WERI-Rb-1 (cell line): Measurements from ENCODE around the gene MAST1.

Experiments
- DNase-seq: peaks from one replicate; pipeline ENCODE4 v3.0.0-alpha.2; 2020
- H3K27ac ChIP-seq: fragments of 250-450 bp; sonication (Bioruptor Pico); 2 replicates; pipeline ENCODE4 v1.5.1; 2020; ENCODE audit warnings: mild to moderate bottlenecking, moderate library complexity
- H3K27me3 ChIP-seq: fragments of 250-450 bp; sonication (Bioruptor Pico); 2 replicates; pipeline ENCODE4 v1.5.1; 2021; ENCODE audit warnings: mild to moderate bottlenecking, low read depth, moderate library complexity; ENCODE audit not compliant: insufficient read depth, severe bottlenecking
- H3K36me3 ChIP-seq: fragments of 250-450 bp; sonication (Bioruptor Pico); 2 replicates; pipeline ENCODE4 v1.5.1; 2020; ENCODE audit warnings: mild to moderate bottlenecking, moderate library complexity
- H3K4me3 ChIP-seq: 2 replicates; pipeline ENCODE4 v1.5.1; 2011; ENCODE audit warnings: low read depth, mild to moderate bottlenecking, control low read depth, low read length
- H3K9me3 ChIP-seq: fragments of 250-450 bp; sonication (Bioruptor Pico); 2 replicates; pipeline ENCODE4 v1.5.1; 2021; ENCODE audit warnings: mild to moderate bottlenecking, moderate library complexity; ENCODE audit not compliant: severe bottlenecking
- CTCF ChIP-seq: IDR thresholded peaks from 2 replicates; pipeline ENCODE4 v1.5.1; 2011; ENCODE audit warnings: low read depth, mild to moderate bottlenecking, control low read depth, inconsistent platforms, low read length

Gene MAST1

GRCh38 chr19:12882589-12882988 lies 44.3 kb downstream of the MAST1 start:
- Histone ChIP-seq H3K36me3 (no peaks in the 10 kb centered on the region), H3K27me3 (no peaks in the 10 kb centered on the region), H3K9me3 (peaks cover 6% of the 10 kb centered on the region), H3K27ac (no peak overlapping the region), H3K4me3 (no peak overlapping the region)
- no peak for DNase-seq
- no peak for TF ChIP-seq CTCF

DNA sequence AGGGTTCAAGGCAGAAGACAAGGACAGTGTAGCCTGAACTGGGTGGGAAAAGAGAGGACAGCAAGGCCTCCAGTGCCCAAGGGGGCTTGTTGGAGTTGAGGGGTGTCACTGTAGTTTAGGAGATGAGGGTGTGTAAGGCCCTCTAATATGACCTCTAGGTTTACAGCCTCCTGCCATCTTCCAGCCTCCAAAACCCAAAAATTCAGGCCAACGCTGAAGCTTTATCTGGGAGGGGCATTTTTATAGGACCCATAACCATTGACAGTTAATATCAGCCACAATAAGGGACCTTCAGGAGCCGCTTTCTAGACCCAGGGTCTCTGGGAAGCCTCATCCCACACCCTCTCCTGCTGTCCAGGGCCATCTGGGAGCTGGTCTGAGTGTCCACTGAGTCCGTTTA lies 45.9 kb downstream of the MAST1 start:
- Histone ChIP-seq H3K27me3 (no peaks in the 10 kb centered on the region), H3K36me3 (no peaks in the 10 kb centered on the region), H3K4me3 (no peak overlapping the region), H3K27ac (no peak overlapping the region), H3K9me3 (peaks cover 6% of the 10 kb centered on the region)
- no peak for TF ChIP-seq CTCF
- no peak for DNase-seq

- H3K27me3 ChIP-seq: no peaks in the 10 kb centered on the region
- TF ChIP-seq CTCF: no peak
- no peaks in the 10 kb centered on the region for H3K36me3 ChIP-seq
- peak overlapping the region; percentile 74 for H3K27ac ChIP-seq
- peaks cover 6% of the 10 kb centered on the region for H3K9me3 ChIP-seq
- no peak overlapping the region for H3K4me3 ChIP-seq
- no peak for DNase-seq
Measured at GRCh38 chr19:12884627-12884925, 46.3 kb downstream of the MAST1 start.

GRCh38 chr19:12884926-12885748 lies 46.8 kb downstream of the MAST1 start:
- DNase-seq: peak; percentile 94
- H3K4me3 ChIP-seq: peak overlapping the region; percentile 55
- H3K9me3 ChIP-seq: peaks cover 6% of the 10 kb centered on the region
- no peaks in the 10 kb centered on the region for H3K27me3 ChIP-seq
- H3K27ac ChIP-seq: peak overlapping the region; percentile 74
- peak; percentile 79 for TF ChIP-seq CTCF
- no peaks in the 10 kb centered on the region for H3K36me3 ChIP-seq

GRCh38 chr19:12885749-12886650 lies 47.7 kb downstream of the MAST1 start:
- Histone ChIP-seq H3K36me3 (no peaks in the 10 kb centered on the region), H3K27ac (peak overlapping the region; percentile 74), H3K9me3 (peaks cover 6% of the 10 kb centered on the region), H3K27me3 (no peaks in the 10 kb centered on the region), H3K4me3 (peak overlapping the region; percentile 55)
- no peak for TF ChIP-seq CTCF
- DNase-seq: no peak
